OCI-LY1 (cell line): ENCODE results near the gene NINJ2.

ENCODE experiments used
- CTCF ChIP-seq: fragments of 200-600 bp; sonication (generic), shearing (Covaris generic); IDR thresholded peaks from 2 replicates; pipeline ENCODE4 v1.5.1; 2017; ENCODE audit warnings: mild to moderate bottlenecking, antibody characterized with exemption, low read length, moderate library complexity, mixed read lengths
- EZH2 ChIP-seq: fragments of 200-600 bp; sonication (generic), shearing (Covaris generic); IDR thresholded peaks from 2 replicates; pipeline ENCODE4 v1.8.0; 2017; ENCODE audit warnings: borderline replicate concordance, mixed run types, mild to moderate bottlenecking, antibody characterized with exemption, low read length, moderate library complexity, mixed read lengths

GRCh38 chr12:661720-662486 is 1.3 kb downstream of the NINJ2 start:
- TF ChIP-seq CTCF (no peak), EZH2 (no peak)
